WI38 (cell line): ENCODE measurements around the gene ABCA10.

ENCODE experiments used
- H3K4me3 ChIP-seq: 2 replicates; pipeline ENCODE4 v1.5.1; 2011; ENCODE audit warnings: low read depth, mild to moderate bottlenecking, control low read depth, low read length
- CTCF ChIP-seq: IDR thresholded peaks from 2 replicates; pipeline ENCODE4 v1.5.1; 2012; ENCODE audit warnings: low read depth, mild to moderate bottlenecking, control low read depth, low read length

ABCA10 gene

DNA sequence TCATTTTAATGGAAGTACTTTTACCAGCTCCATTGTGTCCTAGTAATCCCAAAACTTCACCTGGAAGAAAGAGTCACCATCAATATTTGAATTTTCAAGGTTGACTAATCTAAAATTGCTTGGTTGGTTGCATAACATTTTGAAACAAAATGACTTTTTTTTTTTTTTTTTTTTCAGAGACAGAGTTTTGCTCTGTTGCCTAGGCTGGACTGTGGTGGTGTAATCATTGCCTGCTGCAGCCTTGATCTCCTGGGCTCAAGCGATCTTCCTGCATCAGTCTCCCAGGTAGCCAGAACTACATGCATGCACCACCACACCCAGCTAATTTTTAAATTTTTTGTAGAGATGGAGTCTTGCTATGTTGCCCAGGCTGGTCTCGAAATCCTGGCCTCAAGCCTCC, 74.4 kb downstream of the ABCA10 start:
- no peak for TF ChIP-seq CTCF
- no peak overlapping the region for H3K4me3 ChIP-seq

DNA sequence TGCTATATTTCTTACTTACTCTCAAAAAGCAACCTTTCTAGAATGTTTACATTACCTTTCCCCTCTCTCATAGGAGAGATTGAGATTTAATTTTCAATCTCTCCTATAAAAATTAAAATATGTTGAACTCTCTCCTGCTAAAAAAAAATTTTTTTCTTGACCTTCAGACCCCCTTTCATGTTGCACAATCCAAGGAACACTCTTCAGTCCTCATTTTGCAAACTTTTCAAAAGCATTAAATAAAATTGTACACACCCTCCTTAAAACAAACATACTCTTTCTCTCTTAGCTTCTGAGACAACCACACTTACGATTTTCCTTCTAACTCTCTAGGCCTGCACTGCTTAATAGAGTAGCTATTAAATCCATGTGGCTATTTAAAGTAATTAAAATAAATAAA, 78.3 kb downstream of the ABCA10 start:
- H3K4me3 ChIP-seq = no peak overlapping the region
- TF ChIP-seq CTCF = no peak

- no peak overlapping the region for H3K4me3 ChIP-seq
- no peak for TF ChIP-seq CTCF
These were observed 81.2 kb downstream of the ABCA10 start for GRCh38 chr17:69147460-69147859.

DNA sequence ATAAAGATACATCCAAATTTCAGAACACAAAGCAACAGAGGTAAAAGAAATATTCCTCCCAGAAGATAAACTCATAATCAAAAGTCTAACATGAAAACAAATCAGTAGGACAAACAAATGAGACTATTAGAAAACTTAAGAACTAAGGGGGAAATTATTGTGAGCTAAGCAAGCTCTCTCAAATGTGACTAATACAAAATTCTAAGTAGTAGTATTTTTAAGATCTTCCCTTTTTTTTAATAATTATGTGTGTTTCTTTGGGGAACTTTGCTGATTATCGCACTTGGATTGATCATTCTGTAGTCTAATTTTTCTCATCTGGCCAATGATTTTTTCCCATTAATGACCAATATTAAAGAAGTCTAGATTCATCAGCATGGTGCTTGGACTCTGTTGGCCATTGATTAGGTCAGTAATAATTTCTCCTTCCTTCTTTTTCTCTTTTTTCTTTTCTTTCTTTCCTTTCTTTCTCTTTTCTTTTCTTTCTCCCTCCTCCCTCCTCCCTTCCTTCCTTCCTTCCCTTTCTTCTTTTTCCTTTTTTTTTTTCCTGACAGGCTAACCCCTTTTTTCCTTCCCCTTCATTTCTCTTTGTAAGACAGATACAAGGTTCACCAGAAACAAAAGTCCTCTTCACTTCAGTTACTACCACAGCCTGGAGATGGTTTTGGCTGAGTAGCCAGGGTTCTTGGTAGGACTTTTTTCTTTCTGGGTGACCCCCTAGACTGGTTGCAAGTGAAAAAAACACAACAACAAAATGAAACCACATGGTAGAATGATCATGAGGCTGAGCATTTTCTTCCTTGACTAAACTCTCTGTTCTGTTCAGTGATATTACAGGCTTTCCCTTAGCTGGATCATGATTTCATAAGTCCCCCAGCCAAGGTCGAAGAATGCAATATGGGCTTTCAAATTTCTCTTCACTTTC, 84.0 kb downstream of the ABCA10 start:
- no peak overlapping the region for H3K4me3 ChIP-seq
- no peak for TF ChIP-seq CTCF

GRCh38 chr17:69143683-69144231, 84.9 kb downstream of the ABCA10 start:
- TF ChIP-seq CTCF = no peak
- H3K4me3 ChIP-seq = no peak overlapping the region

- no peak overlapping the region for H3K4me3 ChIP-seq
- no peak for TF ChIP-seq CTCF
These were observed 85.5 kb downstream of the ABCA10 start for GRCh38 chr17:69143151-69143550.

DNA sequence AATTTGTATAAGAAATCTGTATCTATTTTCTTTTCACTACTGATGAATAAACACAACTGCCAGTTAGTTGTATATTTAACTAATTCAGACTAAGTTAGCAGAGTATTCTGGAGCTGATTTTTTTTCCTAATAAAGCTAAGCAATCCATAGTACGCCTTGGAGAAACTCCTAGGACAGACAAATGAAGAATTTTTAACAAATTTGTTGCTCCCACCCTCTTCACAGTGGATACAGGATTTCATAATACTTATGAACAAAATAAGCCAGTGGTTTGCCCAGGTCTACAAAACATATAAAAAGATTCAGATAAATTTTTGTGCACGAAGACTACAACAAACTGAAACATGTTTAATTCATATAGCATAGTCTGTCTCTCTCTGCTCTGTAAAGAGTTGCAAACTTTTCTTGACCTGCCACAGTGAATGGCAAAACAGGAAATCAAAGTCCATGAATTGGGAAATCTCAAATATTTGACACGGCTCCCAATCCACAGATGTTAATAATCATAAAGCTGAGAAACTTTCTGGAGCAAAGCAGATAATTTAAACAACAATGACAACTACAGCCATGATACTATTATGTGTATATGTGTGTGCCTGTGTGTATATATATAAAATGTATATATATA, 86.3 kb downstream of the ABCA10 start:
- no peak overlapping the region for H3K4me3 ChIP-seq
- no peak for TF ChIP-seq CTCF
